Tibial nerve (tissue), 4 donors: ENCODE data around the gene ARHGEF37.

Source experiments
- CTCF ChIP-seq, 5 experiments: fragments of 200-600 bp in 3 of 5; fragments of 450-650 bp in 2 of 5; sonication (generic) in 3 of 5; IDR thresholded peaks; one replicate each; pipeline ENCODE4 v1.5.1; 2016 to 2019; ENCODE audit warnings: antibody characterized with exemption in 5 of 5, mild to moderate bottlenecking in 3 of 5, moderate library complexity in 2 of 5
- EP300 ChIP-seq, 2 donors: sonication (generic); formaldehyde crosslinking; IDR thresholded peaks; one replicate each; pipeline ENCODE4 v1.6.1; 2017; ENCODE audit warnings: antibody characterized with exemption in 2 of 2, mild to moderate bottlenecking in 1 of 2
- POLR2A ChIP-seq, 2 donors: fragments of 450-650 bp; IDR thresholded peaks; one replicate each; pipeline ENCODE4 v1.6.1; 2017; ENCODE audit warnings: antibody characterized with exemption in 2 of 2, mild to moderate bottlenecking in 2 of 2, moderate library complexity in 2 of 2

- TF ChIP-seq CTCF (IDR thresholded peaks at IDR 0.05) (no peak), POLR2A (IDR thresholded peaks at IDR 0.05) (no peak), EP300 (IDR thresholded peaks at IDR 0.05) (no peak)
Measured at GRCh38 chr5:149638546-149639241, 57.4 kb downstream of the ARHGEF37 start.
